ENCODE results near the gene TSR3.

The TSR3 gene

DNA sequence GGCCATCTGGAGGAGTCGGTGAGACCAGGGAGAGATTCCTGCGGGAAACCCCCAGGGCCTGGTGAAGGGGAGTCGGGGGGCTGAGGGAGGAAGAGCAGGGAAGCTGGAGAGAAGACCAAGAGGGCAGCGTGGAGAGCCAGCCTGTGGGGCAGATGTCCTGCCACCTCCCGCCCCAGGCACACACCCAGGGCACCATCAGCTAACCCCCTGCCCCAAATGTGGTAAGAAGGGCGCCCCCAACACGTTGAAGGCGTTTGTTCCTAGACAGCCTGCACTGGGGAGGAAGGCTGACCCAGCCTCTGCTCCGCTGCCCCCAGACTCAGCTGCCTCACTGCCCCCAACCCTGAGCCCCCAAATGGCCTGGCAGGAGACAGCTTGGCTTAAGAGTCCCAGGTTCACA, 16.9 kb downstream of the TSR3 start:
- Histone ChIP-seq H3K36me3 (ENCODE audit: insufficient read depth, low read length) (no peaks in the 10 kb centered on the region), H3K27me3 (ENCODE audit: insufficient read depth, low read length, poor library complexity) (peaks cover 5% of the 10 kb centered on the region), H3K4me3 (ENCODE audit: low read depth in 1 of 2, low read length in 2 of 2) (no peak overlapping the region), H3K79me2 (ENCODE audit: insufficient read depth, low read length) (no peaks in the 10 kb centered on the region), H4K20me1 (ENCODE audit: insufficient read depth, low read length) (peaks cover 11% of the 10 kb centered on the region; the same call in 1 of the 2 replicates), H3K4me1 (ENCODE audit: insufficient read depth, low read length) (peaks cover 4% of the 10 kb centered on the region; the same call in 1 of the 2 replicates), H2AFZ (ENCODE audit: low read depth, low read length) (no peak overlapping the region), H3K9ac (ENCODE audit: low read depth, low read length) (no peak overlapping the region), H3K4me2 (ENCODE audit: insufficient read depth, low read length) (no peak overlapping the region), H3K9me3 (ENCODE audit: insufficient read depth, low read length, severe bottlenecking) (no peaks in the 10 kb centered on the region), H3K27ac (ENCODE audit: low read length) (no peak overlapping the region)
- ATAC-seq (ENCODE audit: insufficient read depth, low read depth) (no peak), DNase-seq (no peak)
- TF ChIP-seq, protein P1, sequence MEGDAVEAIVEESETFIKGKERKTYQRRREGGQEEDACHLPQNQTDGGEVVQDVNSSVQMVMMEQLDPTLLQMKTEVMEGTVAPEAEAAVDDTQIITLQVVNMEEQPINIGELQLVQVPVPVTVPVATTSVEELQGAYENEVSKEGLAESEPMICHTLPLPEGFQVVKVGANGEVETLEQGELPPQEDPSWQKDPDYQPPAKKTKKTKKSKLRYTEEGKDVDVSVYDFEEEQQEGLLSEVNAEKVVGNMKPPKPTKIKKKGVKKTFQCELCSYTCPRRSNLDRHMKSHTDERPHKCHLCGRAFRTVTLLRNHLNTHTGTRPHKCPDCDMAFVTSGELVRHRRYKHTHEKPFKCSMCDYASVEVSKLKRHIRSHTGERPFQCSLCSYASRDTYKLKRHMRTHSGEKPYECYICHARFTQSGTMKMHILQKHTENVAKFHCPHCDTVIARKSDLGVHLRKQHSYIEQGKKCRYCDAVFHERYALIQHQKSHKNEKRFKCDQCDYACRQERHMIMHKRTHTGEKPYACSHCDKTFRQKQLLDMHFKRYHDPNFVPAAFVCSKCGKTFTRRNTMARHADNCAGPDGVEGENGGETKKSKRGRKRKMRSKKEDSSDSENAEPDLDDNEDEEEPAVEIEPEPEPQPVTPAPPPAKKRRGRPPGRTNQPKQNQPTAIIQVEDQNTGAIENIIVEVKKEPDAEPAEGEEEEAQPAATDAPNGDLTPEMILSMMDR (IDR thresholded peaks at IDR 0.05; ENCODE audit: borderline replicate concordance, extremely low read depth, low read length, poor library complexity, severe bottlenecking): no peak
- TF ChIP-seq EZH2 (IDR thresholded peaks at IDR 0.05; ENCODE audit: borderline replicate concordance, low read depth, low read length, severe bottlenecking): no peak

DNA sequence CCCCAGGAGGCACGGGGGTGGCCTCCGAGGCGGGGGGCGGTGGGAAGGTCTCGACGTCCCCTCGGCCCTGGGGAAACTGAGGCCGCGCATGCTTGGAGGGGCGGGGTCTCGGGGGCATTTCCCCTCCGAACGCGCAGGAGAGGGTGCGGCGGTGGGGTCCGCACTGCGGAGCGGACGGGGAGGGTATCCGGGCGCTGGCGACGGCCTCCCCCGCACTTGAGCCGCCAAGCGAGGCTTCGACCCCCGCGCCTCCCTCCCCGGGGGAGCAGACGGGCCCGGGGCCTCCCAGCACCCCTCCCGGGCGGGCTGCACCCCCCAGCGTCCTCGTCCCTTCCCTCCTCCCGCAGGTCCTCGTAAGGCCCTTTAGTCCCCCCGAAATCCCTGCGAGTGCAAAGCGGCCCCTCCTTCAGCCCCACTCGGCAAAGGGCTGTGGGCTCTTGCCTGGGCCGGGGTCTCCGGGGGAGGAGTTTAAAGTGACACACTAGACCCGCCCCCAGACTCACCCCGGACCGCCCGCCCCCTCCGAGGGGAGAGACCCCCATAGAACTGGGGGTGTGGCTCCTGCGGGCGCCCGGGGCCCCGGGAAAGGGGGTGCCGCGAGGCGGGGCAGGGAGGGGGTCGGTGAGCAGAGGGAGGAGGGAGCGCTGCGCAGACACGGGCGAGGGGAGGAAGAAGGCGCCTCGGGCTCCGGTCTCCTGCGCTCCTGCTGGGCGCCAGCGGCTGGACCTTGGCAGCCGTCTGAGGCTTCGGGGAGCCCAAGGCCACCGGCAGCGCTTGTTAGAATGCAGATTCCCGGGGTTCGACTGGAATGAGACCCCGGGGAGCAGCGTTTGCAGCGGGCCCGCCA, 17.6 kb downstream of the TSR3 start:
- Histone ChIP-seq H3K9ac (ENCODE audit: low read depth, low read length) (no peak overlapping the region), H3K9me3 (ENCODE audit: insufficient read depth, low read length, severe bottlenecking) (no peaks in the 10 kb centered on the region), H3K27me3 (ENCODE audit: insufficient read depth, low read length, poor library complexity) (peaks cover 5% of the 10 kb centered on the region), H3K4me2 (ENCODE audit: insufficient read depth, low read length) (no peak overlapping the region), H4K20me1 (ENCODE audit: insufficient read depth, low read length) (0 out of 2 replicates have a peak, but pooled peaks cover 11% of the 10 kb centered on the region), H3K4me3 (ENCODE audit: low read depth in 1 of 2, low read length in 2 of 2) (no peak overlapping the region), H3K4me1 (ENCODE audit: insufficient read depth, low read length) (peaks cover 4% of the 10 kb centered on the region; the same call in 1 of the 2 replicates), H3K27ac (ENCODE audit: low read length) (no peak overlapping the region), H3K79me2 (ENCODE audit: insufficient read depth, low read length) (no peaks in the 10 kb centered on the region), H3K36me3 (ENCODE audit: insufficient read depth, low read length) (no peaks in the 10 kb centered on the region), H2AFZ (ENCODE audit: low read depth, low read length) (no peak overlapping the region)
- no peak for ATAC-seq (ENCODE audit: insufficient read depth, low read depth)
- DNase-seq: no peak
- TF ChIP-seq, protein P1 (IDR thresholded peaks at IDR 0.05; ENCODE audit: borderline replicate concordance, extremely low read depth, low read length, poor library complexity, severe bottlenecking): no peak
- no peak for TF ChIP-seq EZH2 (IDR thresholded peaks at IDR 0.05; ENCODE audit: borderline replicate concordance, low read depth, low read length, severe bottlenecking)

DNA sequence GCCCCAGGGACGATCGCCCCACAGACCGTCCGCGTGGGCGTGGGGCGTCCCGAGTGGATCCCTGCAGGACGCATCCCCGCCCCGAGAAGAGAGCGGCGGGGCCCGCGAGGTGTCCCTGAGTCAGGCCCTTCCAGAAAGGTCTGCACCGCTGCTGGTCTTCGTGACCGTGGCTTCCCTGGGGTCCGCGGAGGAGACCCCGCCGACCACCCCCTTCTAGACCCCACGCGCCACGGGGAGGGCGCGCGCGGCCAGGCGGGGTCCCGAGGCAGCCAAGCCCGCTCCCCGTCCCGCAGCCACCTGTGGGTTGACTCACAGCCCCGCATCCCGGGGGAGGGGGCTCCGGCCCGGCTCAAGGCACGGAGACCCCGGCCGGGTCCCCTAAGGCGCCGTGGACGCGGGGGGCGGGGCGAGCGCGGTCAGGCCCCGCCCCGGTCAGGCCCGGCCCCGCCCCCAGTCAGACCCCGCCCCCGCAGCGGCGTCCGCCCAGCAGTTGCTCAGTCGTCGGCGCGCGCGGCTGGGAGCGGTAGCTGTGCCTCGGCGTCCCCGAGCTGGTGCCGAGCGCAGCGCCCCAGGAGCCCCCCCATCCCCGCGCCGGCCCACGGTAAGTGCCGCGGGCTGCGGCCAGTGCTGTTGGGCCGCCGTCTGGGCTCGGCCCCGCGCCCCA, 18.4 kb downstream of the TSR3 start, which contains the start of gene BAIAP3:
Gene BAIAP3 (plus strand): TSS at position 497 of the 664 bp plus-strand sequence. CDS start 4,905 bp downstream, outside the sequence.
- no peak within 1 kb of the TSS for H2AFZ ChIP-seq (ENCODE audit: low read depth, low read length)
- H3K4me3 ChIP-seq (ENCODE audit: low read depth in 1 of 2, low read length in 2 of 2): no peak within 1 kb of the TSS
- no peak for DNase-seq
- no peaks in the 10 kb centered on the region for H3K9me3 ChIP-seq (ENCODE audit: insufficient read depth, low read length, severe bottlenecking)
- no peak for ATAC-seq (ENCODE audit: insufficient read depth, low read depth)
- H4K20me1 ChIP-seq (ENCODE audit: insufficient read depth, low read length): 0 out of 2 replicates have a peak, but pooled peaks cover 11% of the 10 kb centered on the region
- no peak within 1 kb of the TSS for H3K4me2 ChIP-seq (ENCODE audit: insufficient read depth, low read length)
- H3K79me2 ChIP-seq (ENCODE audit: insufficient read depth, low read length): no peaks in the 10 kb centered on the region
- peaks cover 4% of the 10 kb centered on the region; the same call in 1 of the 2 replicates for H3K4me1 ChIP-seq (ENCODE audit: insufficient read depth, low read length)
- no peaks in the 10 kb centered on the region for H3K36me3 ChIP-seq (ENCODE audit: insufficient read depth, low read length)
- no peak within 1 kb of the TSS for H3K9ac ChIP-seq (ENCODE audit: low read depth, low read length)
- TF ChIP-seq, protein P1 (IDR thresholded peaks at IDR 0.05; ENCODE audit: borderline replicate concordance, extremely low read depth, low read length, poor library complexity, severe bottlenecking): no peak
- TF ChIP-seq EZH2 (IDR thresholded peaks at IDR 0.05; ENCODE audit: borderline replicate concordance, low read depth, low read length, severe bottlenecking): no peak
- H3K27me3 ChIP-seq (ENCODE audit: insufficient read depth, low read length, poor library complexity): peaks cover 5% of the 10 kb centered on the region
- H3K27ac ChIP-seq (ENCODE audit: low read length): no peak within 1 kb of the TSS

All from DND-41 (cell line).